Prostate gland (tissue), 2 donors: Measurements from ENCODE around the gene ARHGAP9.

Experiments
- CTCF ChIP-seq, 4 experiments: fragments of 200-600 bp in 2 of 4; fragments of 450-650 bp in 2 of 4; sonication (generic) in 2 of 4; IDR thresholded peaks; 1 replicate in 3 of 4; 2 replicates in 1 of 4; pipeline ENCODE4 v1.5.1; 2016 to 2019; ENCODE audit warnings: antibody characterized with exemption in 4 of 4, mild to moderate bottlenecking in 2 of 4, moderate library complexity in 2 of 4
- POLR2A ChIP-seq: fragments of 450-650 bp; IDR thresholded peaks from one replicate; pipeline ENCODE4 v1.6.1; 2016; ENCODE audit warnings: antibody characterized with exemption, mild to moderate bottlenecking
- POLR2AphosphoS5 ChIP-seq: sonication (generic); formaldehyde crosslinking; IDR thresholded peaks from one replicate; pipeline ENCODE4 v1.6.1; 2017; ENCODE audit warnings: antibody characterized with exemption

- TF ChIP-seq CTCF (IDR thresholded peaks at IDR 0.05) (no peak), POLR2A (no peak), POLR2AphosphoS5 (no peak)
Observed at GRCh38 chr12:57513266-57513665, 33.6 kb upstream of the ARHGAP9 start.
